Glutamatergic neuron (in vitro differentiated cells): ENCODE data around the gene AGAP1. TPM values are rescaled to one million over a fixed set of nuclear protein-coding genes. Genes with fewer than 3 reads are reported as not detected.

Experiments used
- DNase-seq: peaks from one replicate; pipeline ENCODE4 v3.0.0; 2022
- H3K27ac Mint-ChIP-seq: one replicate; pipeline ENCODE4 v1.8.0; 2020; ENCODE audit warnings: mild to moderate bottlenecking, mixed read lengths, inconsistent platforms; ENCODE audit not compliant: unreplicated experiment
- H3K27me3 Mint-ChIP-seq: one replicate; pipeline ENCODE4 v1.8.0; 2020; ENCODE audit warnings: mild to moderate bottlenecking, moderate library complexity, mixed read lengths, inconsistent platforms; ENCODE audit not compliant: unreplicated experiment
- H3K36me3 Mint-ChIP-seq: one replicate; pipeline ENCODE4 v1.8.0; 2020; ENCODE audit warnings: mild to moderate bottlenecking, mixed read lengths, inconsistent platforms; ENCODE audit not compliant: unreplicated experiment
- H3K4me1 Mint-ChIP-seq: one replicate; pipeline ENCODE4 v1.8.0; 2020; ENCODE audit warnings: mild to moderate bottlenecking, low read depth, mixed read lengths, inconsistent platforms; ENCODE audit not compliant: unreplicated experiment
- H3K4me3 Mint-ChIP-seq: one replicate; pipeline ENCODE4 v1.8.0; 2020; ENCODE audit warnings: mild to moderate bottlenecking, mixed read lengths, inconsistent platforms; ENCODE audit not compliant: unreplicated experiment
- H3K9me3 Mint-ChIP-seq: one replicate; pipeline ENCODE4 v1.8.0; 2020; ENCODE audit warnings: mild to moderate bottlenecking, moderate library complexity, mixed read lengths, inconsistent platforms; ENCODE audit not compliant: unreplicated experiment
- CTCF ChIP-seq: fragments of 200-600 bp; sonication (generic); IDR thresholded peaks from one replicate; pipeline ENCODE4 v1.5.0; 2021; ENCODE audit not compliant: partially characterized antibody, unreplicated experiment
- total RNA-seq: library from RNA; stranded (reverse); fragmentation: NEBNext Ultra II Directional; extraction: Animal tissue kit (Norgen Biotek cat#: 25700); gene quantifications from one replicate; pipeline ENCODE4 v1.2.1, GENCODE V29; 2021; ENCODE audit not compliant: unreplicated experiment

Gene AGAP1
- total RNA-seq, 1 donor from 2014 or later: 153 TPM

DNA sequence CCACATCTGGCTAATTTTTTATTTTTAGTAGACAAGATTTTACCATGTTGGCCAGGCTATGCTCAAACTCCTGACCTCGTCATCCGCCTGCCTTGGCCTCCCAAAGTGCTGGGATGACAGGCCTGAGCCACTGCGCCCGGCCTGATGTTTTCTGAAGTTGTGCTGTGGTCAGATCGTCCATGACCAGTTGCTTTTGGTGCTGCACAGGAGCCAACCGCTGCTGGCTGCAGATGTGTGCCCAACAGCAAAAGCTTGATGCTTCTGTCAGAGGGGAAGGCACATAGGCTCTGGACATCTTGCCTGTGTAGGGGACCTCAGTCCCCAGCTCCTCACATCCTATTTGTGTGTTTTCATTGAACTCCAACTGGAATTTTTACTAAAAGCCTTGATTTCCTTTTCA is 218.3 kb downstream of the AGAP1 start:
- H3K27me3 Mint-ChIP-seq: peaks cover 21% of the 10 kb centered on the region
- H3K4me1 Mint-ChIP-seq: peaks cover 25% of the 10 kb centered on the region
- no peak overlapping the region for H3K27ac Mint-ChIP-seq
- no peak for DNase-seq
- H3K4me3 Mint-ChIP-seq: no peak overlapping the region
- H3K9me3 Mint-ChIP-seq: peaks cover 15% of the 10 kb centered on the region
- no peak for TF ChIP-seq CTCF
- H3K36me3 Mint-ChIP-seq: peaks cover 7% of the 10 kb centered on the region

DNA sequence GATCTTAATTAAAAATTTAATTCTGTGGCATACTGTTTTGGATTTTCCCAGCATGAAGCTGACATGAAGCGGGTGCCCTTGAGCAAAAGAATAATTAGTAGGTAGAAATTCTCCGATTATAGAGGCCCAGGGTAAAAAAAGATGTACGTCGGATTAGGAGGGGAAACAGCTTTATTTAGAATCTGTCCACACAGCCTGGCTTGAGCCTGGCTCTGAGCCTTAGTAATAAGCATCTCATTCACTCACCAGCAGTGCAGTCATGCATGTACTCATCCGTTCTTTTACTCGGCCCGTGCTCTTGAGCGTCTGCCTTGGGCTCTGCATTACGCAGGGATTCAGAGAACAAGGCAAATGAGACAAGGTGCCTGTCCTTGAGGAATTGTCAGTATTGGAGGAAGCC is 219.3 kb downstream of the AGAP1 start:
- H3K4me3 Mint-ChIP-seq: no peak overlapping the region

GRCh38 chr2:235715601-235716000 is 221.8 kb downstream of the AGAP1 start:
- H3K27ac Mint-ChIP-seq: no peak overlapping the region
- H3K27me3 Mint-ChIP-seq: peaks cover 20% of the 10 kb centered on the region
- no peak for DNase-seq
- peaks cover 16% of the 10 kb centered on the region for H3K9me3 Mint-ChIP-seq
- no peaks in the 10 kb centered on the region for H3K36me3 Mint-ChIP-seq
- no peak overlapping the region for H3K4me3 Mint-ChIP-seq
- TF ChIP-seq CTCF: no peak
- H3K4me1 Mint-ChIP-seq: peaks cover 25% of the 10 kb centered on the region

More for the DNA sequence above, 219.3 kb downstream of the AGAP1 start:
- H3K27ac Mint-ChIP-seq: no peak overlapping the region
- H3K9me3 Mint-ChIP-seq: peaks cover 12% of the 10 kb centered on the region
- peaks cover 22% of the 10 kb centered on the region for H3K4me1 Mint-ChIP-seq
- H3K36me3 Mint-ChIP-seq: peaks cover 7% of the 10 kb centered on the region
- TF ChIP-seq CTCF: no peak
- no peak for DNase-seq
- H3K27me3 Mint-ChIP-seq: peaks cover 17% of the 10 kb centered on the region

GRCh38 chr2:235716875-235717496 is 223.1 kb downstream of the AGAP1 start:
- peaks cover 15% of the 10 kb centered on the region for H3K9me3 Mint-ChIP-seq
- TF ChIP-seq CTCF: no peak
- no peak for DNase-seq
- peak overlapping the region; percentile 37 for H3K27ac Mint-ChIP-seq
- peaks cover 20% of the 10 kb centered on the region for H3K27me3 Mint-ChIP-seq
- H3K4me1 Mint-ChIP-seq: peaks cover 33% of the 10 kb centered on the region
- H3K36me3 Mint-ChIP-seq: peaks cover 5% of the 10 kb centered on the region
- no peak overlapping the region for H3K4me3 Mint-ChIP-seq

GRCh38 chr2:235719146-235719942 is 225.5 kb downstream of the AGAP1 start:
- no peak for DNase-seq
- Mint-ChIP-seq H3K27me3 (peaks cover 12% of the 10 kb centered on the region), H3K9me3 (peaks cover 15% of the 10 kb centered on the region), H3K36me3 (peaks cover 6% of the 10 kb centered on the region), H3K27ac (peak overlapping the region; percentile 43), H3K4me3 (peak overlapping the region; percentile 20), H3K4me1 (peaks cover 29% of the 10 kb centered on the region)
- no peak for TF ChIP-seq CTCF
